Right renal pelvis (tissue), 4 donors: ENCODE measurements around the gene VPS8. TPM values are rescaled to one million over a fixed set of nuclear protein-coding genes. Genes with fewer than 3 reads are reported as not detected.
A peak's percentile ranks its signal among the peaks of the same experiment; 100 is the strongest.
"Not testable (repeated sequence)": the region's sequence is repeated elsewhere in the genome, so short reads cannot be mapped to it uniquely, and the experiment has no call there.

Experiments used
- DNase-seq, 4 donors: peaks; one replicate each; pipeline ENCODE4 v3.0.0-alpha.2; 2013; ENCODE audit warnings: low read depth in 4 of 4, low spot score in 3 of 4, missing footprints in 1 of 4
- polyA plus RNA-seq, 4 donors: library from polyadenylated mRNA; unstranded; fragments of 120-200 nt; gene quantifications; one replicate each; pipeline ENCODE4 v1.2.1, GENCODE V29; 2013; ENCODE audit not compliant: insufficient read length in 4 of 4

Gene VPS8
- polyA plus RNA-seq, 4 donors, result 33.9 to 42.3 (median 41.8) TPM

- no peak for DNase-seq
Measured at GRCh38 chr3:184857099-184857498, 45.1 kb downstream of the VPS8 start.

DNA sequence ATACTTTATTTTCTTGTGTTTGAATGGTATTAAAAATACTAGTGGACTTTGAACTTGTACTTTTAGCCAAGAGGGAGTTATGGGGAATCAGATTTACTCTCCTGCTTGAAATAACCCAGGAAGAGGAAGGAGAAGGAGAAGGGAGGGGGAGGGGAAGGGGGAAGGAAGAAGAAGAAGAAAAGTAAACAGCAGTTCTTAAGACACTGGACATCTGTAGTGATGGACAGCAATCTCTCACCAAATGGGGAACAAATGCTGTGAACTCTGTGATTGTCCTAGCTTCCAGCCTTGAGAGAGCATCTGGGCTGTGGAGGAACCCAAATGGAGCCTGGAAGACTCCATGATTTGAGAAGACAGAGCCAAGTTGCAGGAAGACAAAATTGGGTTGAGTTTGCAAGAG, 52.0 kb downstream of the VPS8 start:
- no peak for DNase-seq

DNA sequence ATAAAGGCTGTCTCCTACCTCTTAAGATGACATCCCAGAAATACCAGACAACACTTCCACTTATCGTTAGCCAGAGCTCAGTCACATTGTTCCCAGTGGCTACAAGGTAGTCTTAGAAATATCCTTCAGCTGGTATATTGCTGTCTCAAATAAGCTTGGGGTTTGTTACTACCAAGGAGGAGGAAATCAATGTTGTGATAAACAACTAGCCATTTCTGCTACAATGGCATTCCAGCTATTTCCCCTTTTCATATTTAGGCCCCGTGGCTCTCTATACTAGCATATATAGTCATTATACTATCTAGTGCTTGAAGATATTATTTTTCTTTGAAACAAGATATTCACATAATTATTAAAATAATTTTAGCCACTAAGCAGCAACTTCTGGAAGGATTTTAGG, 56.5 kb downstream of the VPS8 start:
- no peak for DNase-seq

- no peak for DNase-seq
Measured at GRCh38 chr3:184872200-184872599, 60.2 kb downstream of the VPS8 start.

GRCh38 chr3:184873141-184873540, 61.2 kb downstream of the VPS8 start:
- DNase-seq, result peak in 1 of 4 donors; percentile 5

GRCh38 chr3:184874709-184875644, 63.0 kb downstream of the VPS8 start:
- peak in 3 of 4 donors; percentile 16 to 32 (median 17) for DNase-seq

GRCh38 chr3:184880276-184881019, 68.5 kb downstream of the VPS8 start:
- no peak for DNase-seq

DNA sequence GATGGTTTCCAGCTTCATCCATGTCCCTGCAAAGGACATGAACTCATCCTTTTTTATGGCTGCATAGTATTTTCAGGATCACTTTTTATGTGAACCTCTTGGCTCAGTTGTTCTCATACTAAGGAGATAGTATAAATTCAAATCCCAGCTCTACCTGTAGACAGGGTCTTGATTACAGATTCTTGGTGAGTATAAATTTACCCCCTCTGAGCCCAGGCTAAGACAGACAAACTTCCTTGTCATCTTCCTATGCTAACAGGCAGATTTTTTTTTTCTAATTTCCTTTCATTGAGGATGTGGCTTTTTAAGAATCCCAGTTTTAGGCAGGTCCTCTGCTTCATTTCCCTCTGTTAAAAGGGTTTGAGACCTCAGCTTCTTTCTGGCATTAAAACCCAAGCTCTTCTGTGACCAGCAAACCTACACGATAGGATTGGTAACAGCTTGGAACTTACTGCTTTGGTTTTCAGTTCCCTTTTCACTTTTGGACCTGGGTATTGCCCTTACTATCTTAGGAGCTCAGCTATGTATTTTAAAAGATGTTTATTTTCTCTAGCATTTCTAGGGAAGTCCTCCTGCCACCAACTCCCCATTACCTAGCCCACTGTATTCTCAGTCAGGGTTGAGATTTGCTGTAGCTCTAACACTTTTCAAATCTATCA, 72.5 kb downstream of the VPS8 start:
- DNase-seq, result no peak

- DNase-seq, result no peak
Measured at GRCh38 chr3:184885112-184885511, 73.1 kb downstream of the VPS8 start.

DNA sequence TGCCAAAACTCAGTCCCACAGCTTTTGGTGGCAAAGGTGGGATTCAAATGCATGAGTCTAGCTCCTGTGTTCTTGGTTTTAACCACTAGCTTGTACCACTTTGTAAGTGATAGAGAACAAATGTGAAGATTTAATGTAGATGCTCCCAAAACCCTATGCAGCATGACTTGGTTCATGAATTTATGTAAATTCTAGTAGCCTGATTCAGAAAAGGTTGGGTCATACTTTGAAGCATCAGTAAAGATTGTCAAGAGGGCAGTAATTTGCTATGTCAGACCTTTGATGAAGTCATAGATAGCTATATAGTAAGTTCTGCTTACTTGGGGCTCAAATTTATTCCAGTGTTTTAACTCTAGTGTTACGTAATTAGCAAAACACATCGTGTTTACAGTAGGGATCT, 75.6 kb downstream of the VPS8 start:
- DNase-seq, result no peak

GRCh38 chr3:184889312-184889904, 77.4 kb downstream of the VPS8 start:
- no peak for DNase-seq

DNA sequence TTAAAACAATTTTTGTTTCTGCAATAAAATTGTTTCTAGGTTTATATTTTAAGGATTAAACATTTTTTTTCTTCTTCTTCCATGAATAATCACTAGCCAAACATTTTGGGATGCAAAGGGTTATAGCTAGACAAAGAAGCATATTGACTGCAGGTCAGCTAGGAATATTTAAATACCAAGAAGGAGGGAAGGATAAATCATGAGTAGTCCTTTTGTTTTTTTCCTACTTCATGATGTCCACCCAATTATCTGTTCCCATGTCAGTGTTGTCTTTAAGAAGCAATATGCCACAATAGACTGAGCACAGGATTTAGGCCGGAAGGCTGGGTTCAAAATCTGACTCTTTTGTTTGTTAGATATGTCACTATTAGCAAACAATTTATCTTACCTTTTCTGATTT, 82.1 kb downstream of the VPS8 start:
- DNase-seq, result no peak

- DNase-seq, result no peak
Measured at GRCh38 chr3:184895350-184895749, 83.4 kb downstream of the VPS8 start.

DNA sequence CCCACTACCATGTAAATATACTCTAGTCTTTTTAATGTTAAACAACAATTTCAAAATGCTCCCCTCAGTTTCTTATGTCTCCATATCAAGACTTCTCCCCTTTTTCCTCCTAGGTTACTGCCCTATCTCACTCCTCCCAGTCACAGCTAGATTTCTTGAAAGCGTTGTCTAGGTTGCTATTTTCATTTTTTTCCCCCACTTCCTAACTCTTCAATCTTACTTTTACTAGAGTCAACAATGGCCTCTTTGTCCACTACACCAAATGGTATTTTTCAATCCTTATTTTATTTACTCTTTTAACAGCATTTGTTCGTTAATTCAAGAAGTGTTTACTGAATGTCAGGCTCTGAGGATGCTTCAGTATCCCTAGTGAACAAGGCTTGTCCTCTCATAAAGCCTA, 84.4 kb downstream of the VPS8 start:
- DNase-seq, result no peak

DNA sequence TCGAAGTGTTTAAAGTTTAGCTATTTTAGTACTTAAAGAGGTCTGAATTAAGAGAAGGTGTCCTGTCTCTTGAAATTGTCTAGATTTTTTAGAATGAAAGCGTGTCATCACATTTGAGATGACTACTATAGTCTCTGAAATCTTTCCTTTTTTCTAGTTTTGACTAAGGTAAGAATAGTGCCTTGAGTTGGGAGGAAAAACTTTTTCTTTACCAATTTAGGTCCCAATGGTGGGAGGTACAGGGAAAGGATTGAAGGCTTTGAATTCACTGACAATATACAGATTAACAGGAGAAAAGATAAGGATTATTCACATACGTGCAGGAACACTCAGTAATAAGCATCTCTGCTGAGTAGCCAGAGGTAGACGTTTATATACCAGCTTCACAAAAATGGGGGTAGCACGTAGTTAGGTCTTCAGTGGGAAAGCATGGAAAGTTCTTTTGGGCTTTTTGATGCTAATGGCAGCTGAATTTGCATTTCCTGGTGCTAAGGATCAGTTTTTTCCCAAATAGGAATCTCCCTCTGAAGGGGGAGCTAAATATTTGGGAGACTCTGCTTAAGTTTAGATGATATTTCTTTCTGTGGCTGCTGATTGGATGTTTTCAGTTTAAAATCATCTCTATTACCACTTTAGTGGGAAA, 88.1 kb downstream of the VPS8 start:
- DNase-seq, result no peak

- DNase-seq, result not testable (repeated sequence)
Measured at GRCh38 chr3:184907031-184907430, 95.1 kb downstream of the VPS8 start.

DNA sequence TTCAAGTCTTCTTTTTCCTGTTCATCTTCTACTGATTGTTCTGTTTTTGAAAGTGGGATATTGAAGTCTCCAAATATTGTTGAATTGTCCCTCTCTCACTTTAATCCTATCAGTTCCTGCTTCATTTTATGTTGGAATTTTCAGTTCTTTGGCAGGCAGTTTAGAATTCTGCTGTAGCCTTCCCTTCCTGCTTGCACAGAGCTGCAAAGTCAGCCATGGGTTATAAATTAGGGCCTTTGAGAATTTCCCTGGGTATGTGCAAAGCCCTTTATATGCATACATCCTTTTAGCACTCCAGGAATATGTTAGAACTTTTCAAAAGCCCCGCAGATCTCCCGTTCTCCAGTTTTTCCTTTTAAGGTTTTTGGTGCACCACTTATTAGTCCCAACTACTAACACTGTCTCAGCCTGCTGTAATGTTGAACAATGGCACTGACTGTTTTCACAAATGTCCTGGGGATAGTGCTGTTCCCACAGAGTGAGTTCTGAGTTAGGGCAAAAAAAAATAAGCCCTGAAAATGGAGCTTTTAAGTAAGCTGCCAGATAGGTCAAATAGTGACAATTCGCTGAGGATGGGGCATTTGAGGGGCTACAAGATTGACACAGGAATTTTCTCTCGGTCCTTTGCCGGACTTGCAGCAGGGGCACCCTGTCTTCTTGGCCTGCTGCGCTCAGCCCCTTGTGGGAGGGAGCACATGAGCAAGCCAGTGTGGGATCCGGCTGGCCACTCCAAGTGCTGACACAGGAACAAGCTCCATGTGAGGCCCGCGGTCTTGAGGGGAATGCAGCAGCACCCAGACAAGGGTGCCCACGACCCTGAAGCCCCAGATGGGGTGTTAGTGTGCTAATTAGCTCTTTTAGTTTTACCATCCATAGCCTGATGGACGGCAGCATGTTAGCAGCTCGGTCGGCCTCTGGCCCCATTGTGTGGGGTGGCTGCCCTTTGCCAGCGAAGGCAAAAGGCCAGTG, 96.0 kb downstream of the VPS8 start:
- DNase-seq, result no peak

DNA sequence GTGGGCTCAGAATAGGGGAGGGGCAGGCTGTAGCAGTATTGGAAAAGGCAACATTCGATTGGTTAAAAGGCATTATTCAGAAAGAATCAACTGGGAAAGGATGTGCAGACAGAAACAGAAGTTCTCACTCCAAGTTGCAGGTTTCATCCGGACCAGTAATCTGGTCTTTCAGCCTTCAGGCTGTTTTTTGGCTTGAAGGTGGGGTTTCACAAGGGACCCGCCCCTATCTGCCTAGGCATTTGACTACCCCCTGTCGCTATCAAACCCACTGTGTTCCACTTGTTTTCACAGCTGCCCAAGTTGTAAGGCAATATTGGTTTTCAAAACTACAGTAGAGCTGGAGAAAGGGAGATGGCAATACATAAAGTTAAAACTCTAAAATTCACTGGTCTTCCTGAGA, 96.9 kb downstream of the VPS8 start:
- no peak for DNase-seq

GRCh38 chr3:184910664-184911063, 98.7 kb downstream of the VPS8 start:
- DNase-seq, result no peak
